Measurements from ENCODE around the gene MAPK1IP1L. TPM values are rescaled to one million over a fixed set of nuclear protein-coding genes. Genes with fewer than 3 reads are reported as not detected.
A peak's percentile ranks its signal among the peaks of the same experiment; 100 is the strongest.
"Not testable (repeated sequence)": the region's sequence is repeated elsewhere in the genome, so short reads cannot be mapped to it uniquely, and the experiment has no call there.

Gene MAPK1IP1L
- total RNA-seq = 25.5 TPM

DNA sequence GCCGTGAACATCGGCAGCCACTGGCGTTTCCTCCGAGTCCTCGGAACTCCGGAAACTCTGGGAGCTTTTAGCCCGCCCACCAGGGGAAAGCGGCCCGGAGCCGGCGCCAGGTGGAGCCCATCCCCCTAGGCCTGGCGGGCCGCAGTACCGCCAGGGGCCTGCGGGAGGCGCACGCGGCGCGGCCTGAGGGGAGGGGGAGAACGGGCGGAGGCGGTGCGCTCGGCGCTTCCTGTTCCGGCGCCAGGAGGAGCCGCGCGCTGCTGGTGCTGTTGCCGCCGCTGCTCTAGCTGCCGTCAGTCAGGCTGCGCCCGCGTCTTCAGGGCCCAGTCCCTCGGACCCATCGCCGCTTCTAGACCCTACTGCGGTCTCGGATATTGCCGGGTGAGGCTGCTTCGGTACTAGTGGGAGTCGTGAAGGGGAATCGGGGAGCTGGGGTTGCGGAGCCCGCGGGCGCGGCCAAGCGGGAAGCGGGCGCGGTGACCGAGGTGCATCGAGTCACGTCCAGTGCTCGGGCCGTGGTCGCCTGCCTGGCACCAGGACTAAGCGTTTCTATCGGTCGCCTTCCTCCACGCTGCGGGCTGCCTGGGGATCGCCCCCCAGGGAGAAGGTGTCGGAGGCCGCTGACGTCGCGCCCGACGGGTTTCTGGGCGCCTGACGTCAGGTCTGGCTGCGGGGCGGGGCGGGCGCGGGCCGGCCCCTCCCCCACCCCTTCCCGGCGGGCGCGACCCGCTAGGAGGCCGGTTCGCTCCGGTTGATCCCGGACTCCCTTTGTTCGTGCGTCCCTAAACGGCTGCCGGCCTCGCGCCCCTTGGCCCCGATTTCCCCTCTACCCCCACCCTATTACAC, at the start of gene MAPK1IP1L:
Gene MAPK1IP1L (plus strand): TSS at position 225 of the 846 bp plus-strand sequence. CDS start 10,037 bp downstream, outside the sequence.
- ATAC-seq (peak; percentile 98), DNase-seq (ENCODE audit: low spot score) (peak; percentile 94)

DNA sequence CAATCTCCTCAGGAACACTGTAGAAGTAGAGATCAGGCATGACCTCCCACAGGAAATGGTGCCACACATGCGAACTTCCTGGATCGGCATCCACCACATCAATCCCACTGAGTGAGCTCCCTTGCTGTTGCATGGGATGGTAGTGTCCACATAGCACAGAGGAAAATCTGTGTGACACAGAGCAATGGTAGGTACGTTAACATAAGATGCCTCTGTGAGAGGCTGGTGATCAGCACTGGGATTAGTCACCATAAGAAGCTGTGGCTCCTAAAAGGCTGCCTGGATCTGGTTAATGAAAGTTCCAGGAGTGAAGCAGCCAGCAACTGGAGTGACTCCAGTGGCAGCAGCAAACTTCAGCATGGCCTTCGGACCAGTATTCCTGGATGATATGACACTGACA, 46.4 kb upstream of the MAPK1IP1L start:
- no peak for DNase-seq (ENCODE audit: low spot score)

DNA sequence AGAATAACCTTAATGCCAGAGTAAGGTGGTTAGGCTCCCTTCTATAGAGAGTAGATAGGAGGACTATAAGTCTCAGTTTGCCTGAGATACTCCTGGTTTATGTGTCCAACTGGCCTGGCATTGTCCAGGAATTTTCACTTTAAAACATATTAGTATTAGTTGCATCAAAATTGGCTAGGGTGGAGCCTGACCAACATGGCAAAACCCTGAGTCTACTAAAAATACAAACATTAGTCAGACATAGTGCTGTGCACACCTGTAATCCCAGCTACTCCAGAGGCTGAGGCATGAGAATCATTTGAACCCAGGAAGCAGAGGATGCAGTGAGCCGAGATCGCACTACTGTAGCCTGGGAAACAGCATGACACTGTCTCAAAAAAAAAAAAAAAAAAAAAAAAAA, 36.4 kb upstream of the MAPK1IP1L start:
- ATAC-seq = no peak
- DNase-seq (ENCODE audit: low spot score) = no peak

More for the DNA sequence above, 46.4 kb upstream of the MAPK1IP1L start:
- no peak for ATAC-seq

DNA sequence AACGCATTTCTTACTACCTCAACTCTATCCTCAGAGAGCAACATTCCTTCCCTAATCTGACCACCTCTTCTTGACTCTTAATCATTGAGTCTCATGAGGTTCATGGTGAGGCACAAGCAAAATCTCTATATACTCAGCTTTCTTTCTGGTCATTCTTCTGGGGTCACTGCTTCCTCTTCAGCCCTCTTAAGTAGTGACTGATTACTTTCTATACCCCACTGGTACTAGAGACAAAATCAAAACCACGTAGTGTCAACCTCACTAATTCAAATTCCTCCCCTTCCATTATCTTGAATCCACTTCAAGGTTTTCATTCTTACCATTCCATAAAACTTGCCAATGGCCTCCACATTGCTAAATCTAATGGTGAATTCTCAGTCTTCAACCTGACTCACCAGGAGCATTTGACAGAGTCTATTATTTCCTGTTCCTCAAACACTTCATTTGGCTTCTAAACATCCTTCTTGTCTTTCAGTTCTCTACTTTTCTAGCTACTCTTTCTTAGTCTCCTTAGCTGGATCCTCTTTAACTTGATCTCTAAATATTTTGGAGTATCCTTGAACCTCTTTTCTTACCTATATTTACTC, 31.4 kb upstream of the MAPK1IP1L start:
- DNase-seq (ENCODE audit: low spot score) (no peak), ATAC-seq (no peak)

DNA sequence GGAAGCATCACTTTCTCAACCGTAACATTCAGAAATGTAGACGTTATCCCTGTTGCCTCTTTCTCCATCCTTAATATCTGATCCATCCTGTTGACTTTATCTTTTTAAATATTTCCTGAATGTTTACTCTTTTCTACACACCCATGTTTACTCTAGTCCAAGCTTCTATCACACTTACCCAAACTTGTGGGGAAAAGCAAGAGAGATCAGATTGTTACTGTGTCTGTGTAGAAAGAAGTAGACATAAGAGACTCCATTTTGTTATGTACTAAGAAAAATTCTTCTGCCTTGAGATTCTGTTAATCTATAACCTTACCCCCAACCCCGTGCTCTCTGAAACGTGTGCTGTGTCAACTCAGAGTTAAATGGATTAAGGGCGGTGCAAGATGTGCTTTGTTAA, 27.1 kb upstream of the MAPK1IP1L start:
- ATAC-seq; DNase-seq (ENCODE audit: low spot score): not testable (repeated sequence)

DNA sequence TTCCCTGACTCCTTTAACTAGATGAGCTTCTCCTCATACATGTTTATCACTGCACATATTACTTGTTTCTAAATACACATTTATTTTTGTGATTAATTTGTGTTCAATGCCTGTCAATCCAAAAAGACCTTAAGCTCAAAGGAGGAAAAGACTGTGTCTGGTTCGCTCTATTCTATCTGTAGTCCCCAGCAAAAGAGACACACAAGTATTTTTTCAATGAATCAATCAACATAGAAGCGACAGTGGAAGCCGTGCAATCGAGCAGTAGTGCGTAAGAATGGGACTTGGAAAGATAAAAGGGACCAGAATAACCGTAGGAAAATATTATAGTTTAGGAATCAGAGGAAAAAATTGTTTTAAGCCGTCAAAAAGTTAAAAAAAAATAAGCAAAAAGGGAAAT, 25.5 kb upstream of the MAPK1IP1L start:
- DNase-seq (ENCODE audit: low spot score) (no peak), ATAC-seq (no peak)

DNA sequence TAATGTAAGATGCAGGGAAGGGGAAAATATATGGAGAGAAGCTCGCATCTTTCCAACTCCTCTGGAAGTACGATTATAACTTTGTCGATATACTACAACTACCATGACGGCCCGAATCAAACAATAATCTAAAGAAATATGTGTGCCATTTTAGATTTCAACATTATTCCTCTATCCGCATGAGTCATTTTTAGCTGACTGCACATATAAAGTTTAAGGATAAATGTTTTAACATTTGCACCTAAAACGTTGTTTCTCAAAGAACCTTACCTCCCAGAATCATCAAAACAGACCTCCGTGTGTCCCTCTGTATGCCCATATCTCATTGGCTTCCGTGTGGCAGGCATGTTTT, 25.0 kb upstream of the MAPK1IP1L start:
- ATAC-seq = no peak
- DNase-seq (ENCODE audit: low spot score) = no peak

DNA sequence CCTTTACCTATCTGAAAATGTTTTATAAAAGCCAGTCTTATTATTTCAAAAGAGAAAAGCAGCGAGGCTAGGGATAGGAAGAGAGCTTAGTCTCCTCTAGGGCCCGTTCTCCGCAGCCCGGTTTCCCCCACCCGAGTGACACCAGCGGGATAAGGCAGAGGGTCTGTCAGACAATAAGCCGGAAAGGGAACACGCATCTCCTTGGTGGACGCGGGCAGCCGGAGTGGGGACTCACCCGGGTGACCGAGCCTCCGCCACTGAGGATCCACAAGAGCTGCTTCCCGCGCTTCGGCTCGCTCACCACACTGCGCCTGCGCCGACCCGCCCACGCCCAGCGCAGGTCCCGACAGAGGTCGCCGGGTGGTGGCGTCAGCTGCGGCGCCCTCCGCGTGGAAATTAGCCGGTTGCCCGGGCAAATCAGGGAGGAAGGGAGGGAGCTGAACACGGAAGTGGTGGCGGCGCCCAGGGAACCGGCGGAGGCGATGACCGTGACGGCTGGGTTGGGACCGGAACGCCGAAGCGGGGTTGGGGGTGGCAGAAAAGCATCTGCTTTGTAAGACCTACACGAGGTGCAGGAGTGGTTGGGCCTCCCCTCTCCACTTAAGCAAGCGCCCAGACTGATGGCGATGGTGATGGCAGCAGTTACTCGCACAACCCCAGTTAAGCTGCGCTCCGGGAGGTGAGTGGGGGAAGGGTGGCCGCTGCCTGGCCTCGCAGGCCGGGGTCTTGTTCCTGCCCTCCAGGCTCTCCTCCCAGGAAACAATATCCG, 24.5 kb upstream of the MAPK1IP1L start, which contains the start of the genes SOCS4 and WDHD1:
Gene SOCS4 (plus strand): TSS at position 444 of the 769 bp plus-strand sequence. CDS start 15,806 bp downstream, outside the sequence.
Gene WDHD1 (minus strand): TSS at position 307 of the 769 bp plus-strand sequence. CDS start 312 bp downstream, outside the sequence.
- ATAC-seq (peak; percentile 99), DNase-seq (ENCODE audit: low spot score) (peak; percentile 97)

DNA sequence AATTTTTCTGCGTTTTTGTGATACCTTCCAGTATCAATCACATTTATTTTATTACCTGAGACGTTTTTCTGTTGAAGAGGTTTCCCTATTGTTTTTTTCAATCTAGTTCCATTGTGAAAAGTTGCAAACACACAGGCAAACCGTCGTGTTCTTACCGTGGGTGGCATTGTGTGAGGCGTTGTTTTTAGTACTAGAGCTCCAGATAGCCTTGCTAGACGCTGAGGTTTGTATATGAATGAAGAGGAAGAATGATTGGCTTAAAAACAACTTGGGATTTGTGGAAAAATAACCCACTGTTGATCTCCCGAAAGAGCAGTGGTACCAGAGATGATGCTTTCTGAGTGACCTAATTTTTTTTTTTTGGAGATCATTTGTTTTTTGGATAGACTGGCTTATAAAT, 23.4 kb upstream of the MAPK1IP1L start:
- no peak for DNase-seq (ENCODE audit: low spot score)
- no peak for ATAC-seq

DNA sequence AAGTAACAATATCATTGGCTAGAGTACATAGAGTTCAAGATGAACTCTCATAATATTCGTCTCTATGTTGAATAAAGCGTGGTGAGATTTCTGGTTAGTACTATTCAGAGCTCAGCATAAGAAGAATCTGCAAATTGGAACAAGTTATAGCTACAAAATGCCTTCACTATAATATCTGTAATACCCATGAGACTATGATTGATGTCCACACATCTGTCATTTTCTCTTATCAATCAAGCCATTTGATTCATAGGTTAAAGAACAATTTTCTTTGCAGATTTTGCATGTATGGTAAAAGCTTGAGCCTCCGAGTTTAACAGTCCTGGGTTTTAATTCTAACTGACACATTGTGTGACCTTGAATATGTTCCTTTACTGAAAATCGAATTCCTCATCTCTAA, 23.0 kb upstream of the MAPK1IP1L start:
- ATAC-seq = no peak
- no peak for DNase-seq (ENCODE audit: low spot score)

DNA sequence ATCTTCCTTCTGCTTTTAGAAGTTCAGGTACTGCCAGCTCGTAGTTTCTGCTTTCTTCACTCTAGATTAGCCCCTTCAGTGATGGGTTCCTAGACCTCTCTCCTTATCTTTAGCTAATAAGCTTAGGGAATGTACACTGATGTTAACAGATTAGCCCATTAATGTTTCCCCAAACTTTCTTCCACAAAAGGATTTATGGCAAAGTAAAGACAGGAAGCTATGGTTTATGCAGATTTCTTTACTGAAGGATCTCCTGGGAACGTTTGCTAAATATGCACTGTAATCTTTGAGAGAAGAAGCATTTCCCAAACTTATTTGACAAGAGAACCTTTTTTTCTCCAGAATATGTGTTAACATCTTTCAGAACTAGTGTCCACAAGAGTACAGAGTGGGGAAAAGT, 20.3 kb upstream of the MAPK1IP1L start:
- DNase-seq (ENCODE audit: low spot score) (no peak), ATAC-seq (no peak)

DNA sequence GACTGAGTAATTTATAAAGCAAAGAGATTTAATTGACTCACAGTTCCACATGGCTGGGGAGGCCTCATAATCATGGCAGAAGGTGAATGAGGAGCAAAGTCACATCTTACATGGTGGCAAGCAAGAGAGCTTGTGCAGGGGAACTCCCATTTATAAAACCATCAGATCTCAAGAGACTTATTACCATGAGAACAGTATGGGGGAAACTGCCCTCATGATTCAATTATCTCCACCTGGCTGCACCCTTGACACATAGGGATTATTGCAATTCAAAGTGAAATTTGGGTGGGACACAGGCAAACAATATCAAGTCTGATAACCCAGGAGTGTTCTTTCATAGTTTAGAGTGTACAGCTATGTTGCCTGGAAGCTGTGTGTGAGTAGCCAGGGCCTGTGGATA, 13.5 kb upstream of the MAPK1IP1L start:
- ATAC-seq = not testable (repeated sequence)

DNA sequence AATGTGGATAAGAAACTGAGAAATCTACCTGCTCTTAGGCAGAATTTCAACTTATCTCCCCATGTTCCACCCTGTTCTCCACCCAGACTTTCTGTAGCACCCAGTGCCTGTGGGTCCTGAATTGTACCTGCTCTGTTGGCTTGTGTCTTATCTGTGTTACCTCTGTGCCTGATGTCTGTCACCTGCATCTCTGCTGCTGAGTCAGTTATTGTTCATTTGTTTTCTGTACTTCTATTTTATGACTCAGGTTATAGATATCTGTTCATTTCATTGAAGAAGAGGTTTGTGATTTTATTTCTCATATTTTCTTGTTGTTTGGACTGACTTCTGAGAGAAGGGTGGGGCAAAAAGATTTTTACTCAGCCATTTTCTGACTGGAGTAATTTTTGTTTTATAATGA, 12.7 kb upstream of the MAPK1IP1L start:
- DNase-seq (ENCODE audit: low spot score) = no peak
- ATAC-seq = no peak

More for the DNA sequence above, 13.5 kb upstream of the MAPK1IP1L start:
- DNase-seq (ENCODE audit: low spot score) = not testable (repeated sequence)

DNA sequence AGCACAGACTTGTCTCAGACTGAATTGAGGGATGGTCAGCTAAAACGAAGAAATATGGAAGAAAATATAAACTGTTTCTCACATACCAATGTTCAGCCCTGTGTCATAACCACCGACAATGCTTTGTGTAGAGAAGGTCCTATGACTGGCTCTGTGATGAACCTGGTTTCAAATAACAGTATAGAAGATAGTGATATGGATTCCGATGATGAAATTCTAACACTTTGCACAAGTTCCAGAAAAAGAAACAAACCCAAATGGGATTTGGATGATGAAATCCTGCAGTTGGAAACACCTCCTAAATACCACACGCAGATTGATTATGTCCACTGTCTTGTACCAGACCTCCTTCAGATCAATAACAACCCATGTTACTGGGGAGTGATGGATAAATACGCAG, 7.9 kb upstream of the MAPK1IP1L start:
- DNase-seq (ENCODE audit: low spot score) (no peak), ATAC-seq (no peak)

DNA sequence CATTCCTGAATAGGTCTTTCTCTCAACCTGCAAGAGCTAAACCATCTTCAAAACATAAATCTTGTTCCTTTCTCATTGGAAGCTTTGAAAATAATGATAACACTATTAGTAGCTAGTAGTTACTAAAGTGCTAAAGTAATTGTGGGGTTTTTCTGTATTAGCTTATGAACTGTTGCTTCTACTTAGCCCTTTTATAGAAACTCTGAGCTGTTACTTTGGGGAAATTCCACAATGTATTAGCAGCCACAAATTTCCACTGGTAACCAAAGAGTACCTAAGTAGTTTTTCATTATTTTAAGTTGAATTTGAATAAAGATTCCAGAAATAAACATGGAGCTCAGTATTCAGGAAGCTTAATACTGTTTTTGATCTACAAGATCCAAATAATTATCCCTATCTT, 6.4 kb upstream of the MAPK1IP1L start:
- DNase-seq (ENCODE audit: low spot score) (no peak), ATAC-seq (no peak)

DNA sequence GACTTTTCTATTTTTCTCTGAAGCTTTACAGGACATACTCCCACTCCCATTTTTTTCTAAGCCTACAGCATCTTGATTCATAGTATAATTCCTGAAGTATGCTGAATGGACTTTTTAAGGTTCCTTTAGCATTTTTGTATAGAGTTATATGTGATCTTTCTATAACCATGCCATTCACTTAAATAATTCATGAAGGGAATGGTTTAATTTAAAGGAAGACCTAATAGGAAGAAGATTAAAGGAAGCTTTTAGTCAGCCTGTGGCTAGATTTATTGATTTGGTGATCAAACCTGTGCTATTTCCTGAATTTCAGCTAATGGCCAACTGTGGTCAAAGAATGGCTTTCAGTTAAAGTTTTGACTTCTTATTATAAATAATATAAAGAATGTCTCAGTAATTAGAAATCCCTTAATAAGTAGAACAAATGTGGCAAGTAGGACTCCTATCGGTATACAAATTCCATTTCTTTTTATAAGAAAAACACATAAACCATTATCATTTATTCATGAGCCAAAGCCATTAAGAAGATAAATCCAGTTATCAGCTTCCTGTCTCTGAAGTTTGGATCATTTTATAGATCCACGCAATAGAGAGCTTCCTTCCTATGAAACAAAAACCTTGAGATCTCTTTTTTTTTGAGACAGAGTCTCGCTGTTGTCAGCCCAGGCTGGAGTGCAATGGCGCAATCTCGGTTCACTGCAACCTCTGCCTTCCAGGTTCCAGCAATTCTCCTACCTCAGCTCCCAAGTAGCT, 4.0 kb upstream of the MAPK1IP1L start:
- ATAC-seq (no peak), DNase-seq (ENCODE audit: low spot score) (no peak)

DNA sequence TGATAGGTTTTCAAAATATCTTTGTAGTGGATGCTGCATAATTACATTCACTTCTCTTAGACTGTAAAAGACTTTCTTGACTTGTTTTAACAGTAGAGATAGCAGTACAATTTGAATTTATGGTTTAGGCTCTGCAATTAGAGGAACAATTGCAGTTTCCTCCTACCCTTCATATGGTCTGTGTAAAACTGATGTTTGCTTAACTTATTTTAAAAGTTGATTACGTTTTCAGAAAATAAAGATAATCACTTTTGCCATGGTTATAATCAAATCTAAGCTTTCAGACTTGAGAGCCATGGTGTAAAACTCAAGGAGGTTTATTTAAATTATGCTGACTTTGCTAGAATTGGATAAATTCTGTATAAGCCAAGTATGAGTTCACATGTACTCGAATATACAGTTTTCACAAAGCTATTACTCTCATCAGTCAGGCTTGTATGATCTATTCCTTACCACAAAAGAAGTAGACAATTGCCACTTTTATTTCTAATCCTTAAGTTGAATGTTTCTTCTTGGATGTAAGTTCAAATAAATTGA, 2.5 kb upstream of the MAPK1IP1L start:
- ATAC-seq (no peak), DNase-seq (ENCODE audit: low spot score) (no peak)

DNA sequence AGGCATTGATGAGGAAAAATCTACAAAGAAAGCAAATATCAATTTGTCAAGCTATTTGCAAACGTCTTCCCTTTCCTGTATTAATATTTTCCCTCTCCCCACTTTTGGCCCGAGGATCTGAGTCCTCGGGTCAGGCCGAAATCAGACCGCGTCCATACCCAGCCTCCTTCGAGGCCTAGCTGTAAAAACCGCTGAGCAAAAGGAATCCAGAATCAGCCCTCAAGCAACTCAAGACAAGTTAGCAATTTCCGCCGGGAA, 353 bp upstream of the MAPK1IP1L start:
- ATAC-seq (no peak), DNase-seq (ENCODE audit: low spot score) (no peak)

DNA sequence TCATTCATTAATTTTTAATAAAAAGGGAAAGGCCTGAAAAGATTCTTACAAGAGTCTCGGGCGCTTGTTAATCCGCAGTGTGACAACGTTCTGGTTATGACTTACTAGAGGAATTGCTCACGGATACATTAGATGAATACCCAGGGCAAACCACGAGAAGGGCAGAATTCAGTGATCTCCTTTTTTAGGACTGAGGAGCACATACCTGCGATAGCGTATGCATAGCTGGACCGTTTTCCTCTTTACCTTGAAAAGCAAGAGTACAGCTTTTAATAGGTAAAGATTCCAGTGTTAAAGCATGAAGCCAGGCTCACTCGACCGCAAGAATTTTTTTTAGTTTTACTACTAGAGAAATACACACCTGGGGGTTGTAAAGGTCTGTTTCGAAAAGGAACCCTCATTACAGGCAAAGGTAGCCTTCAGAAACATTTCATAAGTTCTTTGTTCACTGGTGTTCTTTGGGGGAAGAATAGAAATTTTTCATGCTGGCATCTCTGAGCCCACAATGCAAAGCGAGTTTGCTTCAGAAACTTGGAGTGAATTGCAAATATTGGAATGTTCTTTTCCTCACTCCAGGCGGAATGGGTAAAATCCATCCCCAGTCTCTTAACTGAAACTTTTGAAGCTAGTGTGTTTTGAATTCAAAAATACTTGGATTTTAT, 953 bp downstream of the MAPK1IP1L start:
- DNase-seq (ENCODE audit: low spot score) (no peak), ATAC-seq (no peak)

DNA sequence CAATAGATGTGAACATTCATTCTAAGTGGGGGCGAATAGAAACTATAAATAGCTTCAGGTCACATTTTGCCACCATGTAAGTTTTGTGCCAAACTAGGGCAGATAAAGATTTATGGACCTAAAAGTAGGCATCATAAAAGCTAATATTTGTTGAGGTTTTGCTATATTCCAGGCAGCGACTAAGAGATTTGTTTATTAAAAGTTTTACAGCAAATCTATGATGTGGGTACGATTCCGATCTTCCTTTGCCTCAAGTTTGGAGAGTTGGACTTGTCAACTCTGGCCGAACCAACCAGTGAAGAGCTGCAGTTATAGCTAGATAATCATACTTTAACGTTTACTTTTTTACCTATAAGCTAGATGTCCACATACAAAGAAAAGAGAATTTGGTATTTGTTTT, 1.6 kb downstream of the MAPK1IP1L start:
- no peak for ATAC-seq
- no peak for DNase-seq (ENCODE audit: low spot score)
